HEK293 (cell line): ENCODE measurements around the gene THAP2.

Experiments used
- GLIS1 ChIP-seq: fragments of 450-650 bp; formaldehyde crosslinking; IDR thresholded peaks from 2 replicates; pipeline ENCODE4 v1.5.1; 2016; ENCODE audit warnings: missing biosample characterization, missing genetic modification characterization
- IKZF3 ChIP-seq: fragments of 450-650 bp; IDR thresholded peaks from 2 replicates; pipeline ENCODE4 v1.5.0; 2018; ENCODE audit warnings: missing biosample characterization, mild to moderate bottlenecking, missing genetic modification characterization, moderate library complexity
- INSM2 ChIP-seq: fragments of 450-650 bp; formaldehyde crosslinking; IDR thresholded peaks from 2 replicates; pipeline ENCODE4 v1.5.1; 2016; ENCODE audit warnings: missing biosample characterization, missing genetic modification characterization
- KLF8 ChIP-seq: fragments of 450-650 bp; formaldehyde crosslinking; IDR thresholded peaks from 2 replicates; pipeline ENCODE4 v1.5.1; 2016; ENCODE audit warnings: missing biosample characterization, missing genetic modification characterization
- PRDM4 ChIP-seq: fragments of 450-650 bp; formaldehyde crosslinking; IDR thresholded peaks from 2 replicates; pipeline ENCODE4 v1.5.1; 2017; ENCODE audit warnings: missing biosample characterization, missing genetic modification characterization
- PRDM6 ChIP-seq: fragments of 450-650 bp; formaldehyde crosslinking; IDR thresholded peaks from 2 replicates; pipeline ENCODE4 v1.5.1; 2017; ENCODE audit warnings: missing biosample characterization, missing genetic modification characterization
- TSHZ1 ChIP-seq: fragments of 450-650 bp; formaldehyde crosslinking; IDR thresholded peaks from 2 replicates; pipeline ENCODE4 v1.5.1; 2016; ENCODE audit warnings: missing biosample characterization, missing genetic modification characterization, borderline replicate concordance
- WT1 ChIP-seq: fragments of 450-650 bp; formaldehyde crosslinking; IDR thresholded peaks from 2 replicates; pipeline ENCODE4 v1.5.1; 2016; ENCODE audit warnings: missing biosample characterization, missing genetic modification characterization
- ZBTB10 ChIP-seq: fragments of 450-650 bp; formaldehyde crosslinking; IDR thresholded peaks from 2 replicates; pipeline ENCODE4 v1.5.1; 2016; ENCODE audit warnings: missing biosample characterization, missing genetic modification characterization
- ZNF146 ChIP-seq: fragments of 450-650 bp; formaldehyde crosslinking; IDR thresholded peaks from 2 replicates; pipeline ENCODE4 v1.5.1; 2016; ENCODE audit warnings: missing biosample characterization, missing genetic modification characterization
- ZNF2 ChIP-seq: fragments of 450-650 bp; formaldehyde crosslinking; IDR thresholded peaks from 2 replicates; pipeline ENCODE4 v1.5.1; 2016; ENCODE audit warnings: missing biosample characterization, missing genetic modification characterization
- ZNF350 ChIP-seq: fragments of 450-650 bp; formaldehyde crosslinking; IDR thresholded peaks from 2 replicates; pipeline ENCODE4 v1.5.0; 2017; ENCODE audit warnings: missing biosample characterization, mild to moderate bottlenecking, missing genetic modification characterization
- ZNF580 ChIP-seq: fragments of 450-650 bp; formaldehyde crosslinking; IDR thresholded peaks from 2 replicates; pipeline ENCODE4 v1.5.1; 2016; ENCODE audit warnings: missing biosample characterization, missing genetic modification characterization
- ZNF596 ChIP-seq: fragments of 450-650 bp; IDR thresholded peaks from 2 replicates; pipeline ENCODE4 v1.5.0; 2018; ENCODE audit warnings: missing biosample characterization, mild to moderate bottlenecking, missing genetic modification characterization, moderate library complexity
- ZNF629 ChIP-seq: fragments of 450-650 bp; formaldehyde crosslinking; IDR thresholded peaks from 2 replicates; pipeline ENCODE4 v1.5.1; 2017; ENCODE audit warnings: missing biosample characterization, missing genetic modification characterization
- ZNF639 ChIP-seq: fragments of 450-650 bp; formaldehyde crosslinking; IDR thresholded peaks from 2 replicates; pipeline ENCODE4 v1.5.1; 2016; ENCODE audit warnings: missing biosample characterization, missing genetic modification characterization
- ZNF645 ChIP-seq: fragments of 450-650 bp; formaldehyde crosslinking; IDR thresholded peaks from 2 replicates; pipeline ENCODE4; 2016; ENCODE audit warnings: missing biosample characterization, missing genetic modification characterization
- ZNF670 ChIP-seq: fragments of 450-650 bp; formaldehyde crosslinking; IDR thresholded peaks from 2 replicates; pipeline ENCODE4 v1.5.1; 2016; ENCODE audit warnings: missing biosample characterization, missing genetic modification characterization, low read depth
- ZNF677 ChIP-seq: fragments of 450-650 bp; IDR thresholded peaks from 2 replicates; pipeline ENCODE4 v1.5.0; 2018; ENCODE audit warnings: missing biosample characterization, mild to moderate bottlenecking, missing genetic modification characterization, moderate library complexity
- ZNF791 ChIP-seq: fragments of 450-650 bp; formaldehyde crosslinking; IDR thresholded peaks from 2 replicates; pipeline ENCODE4 v1.5.1; 2016; ENCODE audit warnings: missing biosample characterization, missing genetic modification characterization
- ZSCAN5A ChIP-seq: fragments of 450-650 bp; formaldehyde crosslinking; IDR thresholded peaks from 2 replicates; pipeline ENCODE4 v1.5.1; 2016; ENCODE audit warnings: missing biosample characterization, missing genetic modification characterization
- ZXDB ChIP-seq: fragments of 450-650 bp; formaldehyde crosslinking; IDR thresholded peaks from 2 replicates; pipeline ENCODE4 v1.5.1; 2016; ENCODE audit warnings: missing biosample characterization, missing genetic modification characterization

THAP2 gene

GRCh38 chr12:71626768-71627167 lies 37.3 kb upstream of the THAP2 start (continued):
- TF ChIP-seq ZNF645 (tag by site-specific recombination) (no peak), ZNF677 (tag by site-specific recombination) (no peak), INSM2 (tag by site-specific recombination) (peak; percentile 82), ZXDB (tag by site-specific recombination) (peak; percentile 37), ZNF791 (no peak), ZNF580 (peak; percentile 63; the same call in 1 of the 2 replicates), GLIS1 (tag by site-specific recombination) (no peak), WT1 (tag by site-specific recombination) (peak; percentile 78), IKZF3 (tag by site-specific recombination) (peak; percentile 97), ZNF146 (tag by site-specific recombination) (0 out of 2 replicates have a peak, but pooled peaks have one; percentile 15), ZNF670 (tag by site-specific recombination) (no peak), ZBTB10 (no peak), PRDM6 (tag by site-specific recombination) (peak; percentile 94), PRDM4 (tag by site-specific recombination) (peak; percentile 76; the same call in 1 of the 2 replicates), ZNF639 (tag by site-specific recombination) (peak; percentile 55; the same call in 1 of the 2 replicates), ZSCAN5A (tag by site-specific recombination) (no peak), ZNF350 (no peak), ZNF596 (tag by site-specific recombination) (peak; percentile 54; the same call in 1 of the 2 replicates), ZNF629 (peak; percentile 84), KLF8 (peak; percentile 16; the same call in 1 of the 2 replicates), TSHZ1 (peak; percentile 41; the same call in 1 of the 2 replicates), ZNF2 (tag by site-specific recombination) (0 out of 2 replicates have a peak, but pooled peaks have one; percentile 16)
